SHP77 treated with DMSO at 0.1 percent for 48 hours (cell line): ENCODE results near the gene LSM8.
"Not testable (repeated sequence)": the region's sequence is repeated elsewhere in the genome, so short reads cannot be mapped to it uniquely, and the experiment has no call there.

Source experiments
- DNase-seq: peaks from one replicate; lab custom pipeline; 2025; lab: John Stamatoyannopoulos, UW

The LSM8 gene

GRCh38 chr7:118183786-118184564, at the start of gene LSM8:
LSM8 (plus strand) TSS chr7:118184164; CDS start chr7:118184224, 60 bp downstream.
- DNase-seq, result peak; percentile 90

- DNase-seq, result not testable (repeated sequence)
Measured at GRCh38 chr7:118134420-118134819, 49.5 kb upstream of the LSM8 start.

GRCh38 chr7:118140468-118140867, 43.5 kb upstream of the LSM8 start:
- no peak for DNase-seq

- no peak for DNase-seq
Measured at GRCh38 chr7:118142012-118142411, 42.0 kb upstream of the LSM8 start.

- no peak for DNase-seq
Measured at GRCh38 chr7:118148930-118149329, 35.0 kb upstream of the LSM8 start.

- no peak for DNase-seq
Measured at GRCh38 chr7:118149394-118149793, 34.6 kb upstream of the LSM8 start.

- DNase-seq, result no peak
Measured at GRCh38 chr7:118151671-118152070, 32.3 kb upstream of the LSM8 start.

GRCh38 chr7:118152149-118152548, 31.8 kb upstream of the LSM8 start:
- no peak for DNase-seq

GRCh38 chr7:118152654-118153053, 31.3 kb upstream of the LSM8 start:
- DNase-seq, result no peak

GRCh38 chr7:118153551-118154177, 30.3 kb upstream of the LSM8 start:
- DNase-seq, result peak; percentile 3

GRCh38 chr7:118158766-118159165, 25.2 kb upstream of the LSM8 start:
- no peak for DNase-seq

- DNase-seq, result no peak
Measured at GRCh38 chr7:118169146-118169545, 14.8 kb upstream of the LSM8 start.

- no peak for DNase-seq
Measured at GRCh38 chr7:118175740-118176139, 8.2 kb upstream of the LSM8 start.

GRCh38 chr7:118179191-118179590, 4.8 kb upstream of the LSM8 start:
- no peak for DNase-seq

GRCh38 chr7:118182593-118183427, 1.2 kb upstream of the LSM8 start:
- DNase-seq, result no peak

GRCh38 chr7:118183428-118183785, 557 bp upstream of the LSM8 start:
- DNase-seq, result no peak

- peak; percentile 45 for DNase-seq
Measured at GRCh38 chr7:118184565-118184940, 589 bp downstream of the LSM8 start.

GRCh38 chr7:118185163-118185860, 1.3 kb downstream of the LSM8 start:
- DNase-seq, result no peak

GRCh38 chr7:118186501-118186900, 2.5 kb downstream of the LSM8 start:
- no peak for DNase-seq

GRCh38 chr7:118194571-118194970, 10.6 kb downstream of the LSM8 start:
- DNase-seq, result no peak

- DNase-seq, result peak; percentile 30
Measured at GRCh38 chr7:118195837-118196474, 12.0 kb downstream of the LSM8 start.

- no peak for DNase-seq
Measured at GRCh38 chr7:118202061-118202460, 18.1 kb downstream of the LSM8 start.
